Measurements from ENCODE around the gene RALGAPB.

GRCh38 chr20:38450412-38450975, 22.1 kb upstream of the RALGAPB start:
- TF ChIP-seq CTCF (IDR thresholded peaks at IDR 0.05; ENCODE audit: borderline replicate concordance, extremely low read depth, low read length, poor library complexity, severe bottlenecking) (no peak), EZH2 (IDR thresholded peaks at IDR 0.05; ENCODE audit: borderline replicate concordance, low read depth, low read length, severe bottlenecking) (no peak)

All from DND-41 (cell line).